Smooth muscle cell of the coronary artery (primary cell): ENCODE results near the gene FGB. TPM values are rescaled to one million over a fixed set of nuclear protein-coding genes. Genes with fewer than 3 reads are reported as not detected.

Experiments
- total RNA-seq: library from RNA; depleted of rRNA; stranded (reverse); fragments of >200 nt; gene quantifications from 2 replicates; pipeline ENCODE4 v1.2.3, GENCODE V29; 2014; ENCODE audit warnings: low replicate concordance

Gene FGB
- total RNA-seq: 0.08 TPM in 1 of 2 replicates, not detected in the other

DNA sequence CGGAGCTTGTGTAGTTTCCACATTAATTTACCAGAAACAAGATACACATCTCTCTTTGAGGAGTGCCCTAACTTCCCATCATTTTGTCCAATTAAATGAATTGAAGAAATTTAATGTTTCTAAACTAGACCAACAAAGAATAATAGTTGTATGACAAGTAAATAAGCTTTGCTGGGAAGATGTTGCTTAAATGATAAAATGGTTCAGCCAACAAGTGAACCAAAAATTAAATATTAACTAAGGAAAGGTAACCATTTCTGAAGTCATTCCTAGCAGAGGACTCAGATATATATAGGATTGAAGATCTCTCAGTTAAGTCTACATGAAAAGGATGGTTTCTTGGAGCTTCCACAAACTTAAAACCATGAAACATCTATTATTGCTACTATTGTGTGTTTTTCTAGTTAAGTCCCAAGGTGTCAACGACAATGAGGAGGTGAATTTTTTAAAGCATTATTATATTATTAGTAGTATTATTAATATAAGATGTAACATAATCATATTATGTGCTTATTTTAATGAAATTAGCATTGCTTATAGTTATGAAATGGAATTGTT is at the start of gene FGB:
TSS of gene FGB (plus strand) at position 315 of the 558 bp plus-strand sequence. CDS start at position 323, 8 bp downstream.

DNA sequence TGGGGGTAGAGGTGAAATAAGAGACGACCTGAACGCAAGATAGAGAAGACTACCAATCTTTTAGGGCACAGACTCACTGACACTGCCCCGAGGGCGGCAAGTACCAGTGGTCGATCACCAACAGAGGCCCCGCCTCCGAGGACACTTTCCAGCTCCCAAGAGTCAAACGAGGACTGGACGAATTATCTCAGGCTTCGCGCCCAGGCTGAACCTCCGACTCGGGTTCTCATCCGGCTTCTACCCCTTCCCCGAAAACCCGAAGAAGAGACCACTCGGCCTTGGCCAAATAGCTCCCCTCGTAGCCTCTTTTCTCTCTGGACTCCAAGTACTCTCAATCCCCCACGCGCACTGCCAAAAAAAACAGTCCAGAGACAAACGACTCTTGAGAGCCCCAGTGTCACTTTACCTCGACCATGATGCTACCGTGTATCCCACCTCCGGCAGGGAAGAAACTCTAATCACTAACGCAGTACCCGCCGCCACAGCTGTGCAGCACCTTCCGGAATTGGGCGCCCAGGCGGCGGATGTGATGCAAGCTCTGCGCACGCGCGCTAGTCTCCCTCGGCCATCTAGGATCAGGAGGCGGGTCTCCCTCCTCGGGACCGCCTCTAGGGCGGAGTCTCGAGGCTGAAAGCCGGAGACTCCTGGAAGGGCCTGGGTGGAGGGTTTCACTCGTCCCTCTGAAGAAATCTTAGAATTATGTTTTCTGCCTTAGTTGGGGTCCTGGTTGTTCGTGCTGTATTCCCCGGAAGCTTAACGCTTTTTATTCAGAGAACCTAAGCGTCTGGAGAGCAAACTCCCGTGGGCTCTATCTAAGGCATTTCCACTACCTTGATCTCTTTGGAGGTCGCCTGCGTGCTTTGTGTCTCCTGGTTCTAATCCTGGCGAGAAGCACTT is 12.7 kb upstream of the FGB start, which contains the start of gene PLRG1:
TSS of gene PLRG1 (minus strand) at position 507 of the 897 bp plus-strand sequence. CDS start at position 415, 92 bp downstream.

DNA sequence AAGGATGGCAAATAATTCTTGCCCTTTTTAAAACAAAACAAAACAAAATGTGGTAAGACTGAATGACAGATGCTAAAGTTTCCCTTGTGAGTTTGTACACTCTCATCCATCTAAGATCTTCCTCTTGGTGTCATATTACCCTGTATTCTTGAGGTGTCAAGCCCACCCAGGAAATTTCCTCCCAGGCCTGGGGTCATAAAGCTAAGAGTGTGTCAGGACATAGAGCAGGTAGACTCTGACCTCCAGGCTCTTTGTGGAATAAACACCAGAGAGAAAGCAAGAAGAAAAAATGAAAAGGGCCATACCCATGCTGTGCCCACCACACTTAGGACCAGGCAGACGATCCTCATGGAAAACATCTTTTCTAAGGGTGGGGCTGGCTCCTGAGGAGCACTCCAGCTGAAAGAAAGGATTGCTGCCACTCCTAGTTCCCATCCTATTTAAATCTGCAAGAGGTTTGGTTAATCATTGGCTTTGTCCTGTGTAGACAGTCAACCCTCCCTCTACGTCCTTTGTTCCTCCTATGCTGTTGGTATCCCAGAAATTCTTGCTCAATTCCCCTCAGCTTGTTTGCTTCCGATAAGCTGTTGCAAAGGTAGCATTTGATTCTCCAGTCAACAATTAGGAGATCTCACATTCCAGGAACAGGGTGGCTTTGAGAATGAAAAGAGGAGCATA is 27.7 kb downstream of the FGB start, which contains the start of gene FGA:
TSS of gene FGA (minus strand) at position 414 of the 678 bp plus-strand sequence. CDS start at position 359, 55 bp downstream.

DNA sequence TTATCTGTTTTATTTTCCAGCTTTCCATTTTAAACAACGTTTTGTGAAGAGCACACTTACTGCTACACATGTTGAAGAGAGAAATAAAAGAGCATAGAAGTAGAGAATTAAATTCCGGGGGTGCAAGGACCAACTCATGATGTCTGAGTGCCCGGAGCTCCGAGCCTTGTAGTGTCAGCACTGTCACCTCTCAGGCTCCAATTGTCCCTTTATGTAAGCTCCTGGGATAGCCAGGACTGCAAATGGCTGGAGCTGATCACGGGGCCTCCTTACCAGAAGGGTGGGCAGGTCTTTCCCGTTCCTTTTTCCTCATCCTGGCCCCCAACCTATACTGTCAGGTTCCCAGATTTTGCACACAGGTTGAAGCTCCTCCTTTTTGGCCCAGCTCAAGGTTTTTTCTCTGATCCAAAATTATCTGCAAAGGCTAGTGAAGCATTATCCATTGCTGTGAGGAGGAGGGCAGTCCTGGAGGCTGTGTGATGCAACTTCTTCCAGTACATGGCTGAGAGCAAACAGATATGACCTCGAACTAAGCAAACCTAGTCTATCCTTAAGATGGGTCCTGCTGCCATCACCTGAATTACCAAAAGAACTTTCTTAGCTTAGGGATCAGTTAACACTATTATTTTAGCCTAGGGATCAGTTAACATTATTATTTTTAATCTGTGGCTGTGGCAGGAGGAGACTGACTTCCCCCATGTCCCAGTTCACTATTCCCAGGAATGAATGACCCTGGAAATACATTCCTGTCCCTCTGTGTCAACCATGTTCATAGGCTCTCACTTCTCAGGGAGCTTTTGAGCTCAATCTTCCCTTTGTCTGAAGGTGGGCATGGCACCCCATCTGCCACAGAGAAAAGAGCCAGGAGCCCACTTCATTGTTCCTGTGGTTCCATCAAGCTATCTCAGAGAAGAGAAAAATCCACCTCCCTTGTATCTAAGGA is 49.9 kb downstream of the FGB start, which contains the start of gene FGG:
TSS of gene FGG (minus strand) at position 185 of the 943 bp plus-strand sequence. CDS start at position 138, 47 bp downstream.

Other genes with a start within 250 kb of the FGB start
- not detected in 2 replicates for gene DCHS2, start 71.2 kb upstream of the FGB start, total RNA-seq
- 52.0 and 94.9 TPM in 2 replicates for gene PLRG1, start 12.6 kb upstream of the FGB start, total RNA-seq
- gene FGA, start 27.7 kb downstream of the FGB start, total RNA-seq: not detected in 2 replicates
- gene FGG, start 49.6 kb downstream of the FGB start, total RNA-seq: not detected in 2 replicates
- not detected in 2 replicates for gene LRAT, start 181.0 kb downstream of the FGB start, total RNA-seq
- gene RBM46, start 218.3 kb downstream of the FGB start, total RNA-seq: under 0.01 TPM in 1 of 2 replicates, not detected in the other